ENCODE data around the gene PIGS.

The PIGS gene

GRCh38 chr17:28505986-28506665, 65.2 kb downstream of the PIGS start, which contains the start of gene FOXN1:
Gene FOXN1 (plus strand): TSS chr17:28506348. CDS start chr17:28523970, 17,622 bp downstream.
- Histone ChIP-seq H3K9ac (ENCODE audit: low read depth, low read length) (no peak within 1 kb of the TSS), H3K9me3 (ENCODE audit: control insufficient read depth, insufficient read depth, low read length) (no peaks in the 10 kb centered on the region), H3K4me1 (ENCODE audit: insufficient read depth, low read length) (peaks cover 8% of the 10 kb centered on the region; the same call in 1 of the 2 replicates), H3K36me3 (ENCODE audit: insufficient read depth, low read length) (no peaks in the 10 kb centered on the region)

- H3K4me1 ChIP-seq (ENCODE audit: insufficient read depth, low read length): peaks cover 5% of the 10 kb centered on the region; the same call in 1 of the 2 replicates
- H3K9ac ChIP-seq (ENCODE audit: low read depth, low read length): no peak overlapping the region
- no peaks in the 10 kb centered on the region for H3K36me3 ChIP-seq (ENCODE audit: insufficient read depth, low read length)
- H3K9me3 ChIP-seq (ENCODE audit: control insufficient read depth, insufficient read depth, low read length): no peaks in the 10 kb centered on the region
Observed at GRCh38 chr17:28503420-28503819, 67.9 kb downstream of the PIGS start.
